GM12878 (cell line): ENCODE data around the gene CDCA5.

ENCODE experiments used
- EZH2 ChIP-seq: IDR thresholded peaks from 2 replicates; pipeline ENCODE4 v1.6.1; 2012; ENCODE audit warnings: low read depth, mild to moderate bottlenecking, control low read depth, inconsistent platforms, low read length, borderline replicate concordance; ENCODE audit not compliant: control insufficient read depth
- IRF4 ChIP-seq: IDR thresholded peaks from 2 replicates; pipeline ENCODE4 v1.6.1; 2011; ENCODE audit warnings: low read depth, low read length
- PML ChIP-seq: IDR thresholded peaks from 2 replicates; pipeline ENCODE4 v1.6.1; 2012; ENCODE audit warnings: low read length, inconsistent platforms
- POLR2A ChIP-seq: IDR thresholded peaks from 2 replicates; pipeline ENCODE4 v1.6.1; 2011; ENCODE audit warnings: low read depth, mild to moderate bottlenecking, low read length
- RAD21 ChIP-seq: IDR thresholded peaks from 2 replicates; pipeline ENCODE4 v1.6.1; 2011; ENCODE audit warnings: mild to moderate bottlenecking, low read depth, low read length, moderate library complexity; ENCODE audit not compliant: insufficient read depth
- SREBF2 ChIP-seq: IDR thresholded peaks from 2 replicates; pipeline ENCODE4 v1.6.1; 2012; ENCODE audit warnings: mild to moderate bottlenecking, low read length
- ZNF274 ChIP-seq: IDR thresholded peaks from one replicate; pipeline ENCODE4 v1.8.0; 2011; ENCODE audit not compliant: insufficient read length, insufficient read depth
- TF ChIP-seq, protein P1 (sequence below): IDR thresholded peaks from 2 replicates; pipeline ENCODE4 v1.6.1; 2012; ENCODE audit warnings: low read depth, low read length, improper control_type of control experiment
- TF ChIP-seq, protein P2 (sequence below), 3 experiments: IDR thresholded peaks in 2 of 3; conservative IDR thresholded peaks in 1 of 3; 2 replicates each; pipeline ENCODE4 v1.5.1; 2011; ENCODE audit warnings: low read depth in 3 of 3, low read length in 3 of 3, mild to moderate bottlenecking in 3 of 3, control low read depth in 2 of 3, moderate library complexity in 2 of 3, inconsistent platforms in 1 of 3, mixed read lengths in 1 of 3; ENCODE audit not compliant: control insufficient read depth in 2 of 3, insufficient read depth in 1 of 3; ENCODE audit errors: extremely low read depth in 1 of 3
- TF ChIP-seq, protein P3 (sequence below): IDR thresholded peaks from 2 replicates; pipeline ENCODE4 v1.6.1; 2011; ENCODE audit warnings: low read depth, low read length, improper control_type of control experiment, borderline replicate concordance
- TF ChIP-seq, protein P4 (sequence below): IDR thresholded peaks from 2 replicates; pipeline ENCODE4 v1.6.1; 2011; ENCODE audit warnings: low read depth, mild to moderate bottlenecking, low read length, moderate library complexity, borderline replicate concordance; ENCODE audit errors: extremely low read depth

DNA sequence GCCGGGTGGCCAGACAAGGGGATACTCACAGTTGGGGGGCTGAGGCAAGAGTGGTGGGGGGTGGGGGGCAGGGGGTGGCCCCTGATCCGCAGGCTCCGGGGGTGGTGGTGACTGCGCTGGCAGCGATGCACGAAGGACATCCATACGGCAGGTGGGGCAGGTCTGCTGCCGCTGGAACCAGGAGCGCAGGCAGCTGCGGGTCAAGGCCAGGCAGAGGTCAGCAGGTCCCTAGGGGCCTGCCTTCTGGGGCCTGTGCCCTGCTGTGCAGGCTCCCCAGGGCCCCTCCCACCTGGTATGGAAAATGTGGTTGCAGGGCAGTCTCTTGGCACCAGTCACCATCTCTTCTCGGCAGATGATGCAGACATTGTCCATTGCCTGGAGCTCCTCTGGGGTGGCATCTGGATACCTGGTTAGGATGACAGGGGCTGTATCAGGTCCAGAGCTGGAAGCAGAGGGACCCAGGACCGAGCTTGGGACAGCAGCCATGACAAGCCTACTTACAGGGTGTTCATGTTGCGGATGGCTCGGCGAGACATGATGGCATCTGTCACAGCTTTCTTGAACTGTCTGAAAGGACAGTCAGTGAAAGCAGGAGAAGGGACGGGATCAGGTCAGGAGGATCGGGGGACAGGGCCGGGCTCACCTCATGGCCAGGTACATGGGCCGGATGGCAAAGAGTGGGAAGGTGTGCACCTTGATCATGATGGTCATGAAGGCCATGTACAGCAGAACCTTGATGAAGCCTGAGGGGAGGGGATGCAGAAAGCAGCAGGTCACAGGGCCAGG is 47.0 kb upstream of the CDCA5 start:
- TF ChIP-seq, protein P1, sequence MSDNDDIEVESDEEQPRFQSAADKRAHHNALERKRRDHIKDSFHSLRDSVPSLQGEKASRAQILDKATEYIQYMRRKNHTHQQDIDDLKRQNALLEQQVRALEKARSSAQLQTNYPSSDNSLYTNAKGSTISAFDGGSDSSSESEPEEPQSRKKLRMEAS = no peak
- TF ChIP-seq, protein P2, sequence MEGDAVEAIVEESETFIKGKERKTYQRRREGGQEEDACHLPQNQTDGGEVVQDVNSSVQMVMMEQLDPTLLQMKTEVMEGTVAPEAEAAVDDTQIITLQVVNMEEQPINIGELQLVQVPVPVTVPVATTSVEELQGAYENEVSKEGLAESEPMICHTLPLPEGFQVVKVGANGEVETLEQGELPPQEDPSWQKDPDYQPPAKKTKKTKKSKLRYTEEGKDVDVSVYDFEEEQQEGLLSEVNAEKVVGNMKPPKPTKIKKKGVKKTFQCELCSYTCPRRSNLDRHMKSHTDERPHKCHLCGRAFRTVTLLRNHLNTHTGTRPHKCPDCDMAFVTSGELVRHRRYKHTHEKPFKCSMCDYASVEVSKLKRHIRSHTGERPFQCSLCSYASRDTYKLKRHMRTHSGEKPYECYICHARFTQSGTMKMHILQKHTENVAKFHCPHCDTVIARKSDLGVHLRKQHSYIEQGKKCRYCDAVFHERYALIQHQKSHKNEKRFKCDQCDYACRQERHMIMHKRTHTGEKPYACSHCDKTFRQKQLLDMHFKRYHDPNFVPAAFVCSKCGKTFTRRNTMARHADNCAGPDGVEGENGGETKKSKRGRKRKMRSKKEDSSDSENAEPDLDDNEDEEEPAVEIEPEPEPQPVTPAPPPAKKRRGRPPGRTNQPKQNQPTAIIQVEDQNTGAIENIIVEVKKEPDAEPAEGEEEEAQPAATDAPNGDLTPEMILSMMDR (IDR thresholded peaks at IDR 0.05 in 2 of 3, conservative IDR thresholded peaks at IDR 0.05 in 1 of 3; ENCODE audit: control insufficient read depth in 2 of 3, extremely low read depth in 1 of 3, insufficient read depth in 1 of 3, low read depth in 3 of 3, low read length in 3 of 3) = no peak
- no peak for TF ChIP-seq PML
- TF ChIP-seq IRF4 = no peak
- no peak for TF ChIP-seq POLR2A
- TF ChIP-seq ZNF274 = no peak
- TF ChIP-seq EZH2 = no peak
- TF ChIP-seq RAD21 = no peak
- TF ChIP-seq, protein P3, sequence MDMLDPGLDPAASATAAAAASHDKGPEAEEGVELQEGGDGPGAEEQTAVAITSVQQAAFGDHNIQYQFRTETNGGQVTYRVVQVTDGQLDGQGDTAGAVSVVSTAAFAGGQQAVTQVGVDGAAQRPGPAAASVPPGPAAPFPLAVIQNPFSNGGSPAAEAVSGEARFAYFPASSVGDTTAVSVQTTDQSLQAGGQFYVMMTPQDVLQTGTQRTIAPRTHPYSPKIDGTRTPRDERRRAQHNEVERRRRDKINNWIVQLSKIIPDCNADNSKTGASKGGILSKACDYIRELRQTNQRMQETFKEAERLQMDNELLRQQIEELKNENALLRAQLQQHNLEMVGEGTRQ = no peak
- TF ChIP-seq, protein P4, sequence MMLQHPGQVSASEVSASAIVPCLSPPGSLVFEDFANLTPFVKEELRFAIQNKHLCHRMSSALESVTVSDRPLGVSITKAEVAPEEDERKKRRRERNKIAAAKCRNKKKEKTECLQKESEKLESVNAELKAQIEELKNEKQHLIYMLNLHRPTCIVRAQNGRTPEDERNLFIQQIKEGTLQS = no peak
- TF ChIP-seq SREBF2 = no peak
